Measurements from ENCODE around the gene MYL10. TPM values are rescaled to one million over a fixed set of nuclear protein-coding genes. Genes with fewer than 3 reads are reported as not detected.

MYL10 gene
- total and polyA plus RNA-seq, 2 experiments from 2014 or later, result 1.3 TPM; not detected in 1

GRCh38 chr7:101677391-101677790, 48.3 kb upstream of the MYL10 start:
- Histone ChIP-seq H3F3A (replicated peaks; ENCODE audit: low read depth) (no peaks in the 10 kb centered on the region), H3K27me3 (ENCODE audit: insufficient read depth) (no peaks in the 10 kb centered on the region), H2AFZ (peak overlapping the region; percentile 84), H3K9me2 (ENCODE audit: insufficient read depth) (no peaks in the 10 kb centered on the region), H3K4me1 (ENCODE audit: insufficient read depth) (peaks cover 11% of the 10 kb centered on the region), H3K79me2 (replicated peaks; ENCODE audit: insufficient read depth) (no peaks in the 10 kb centered on the region), H3K4me3 (0 out of 2 replicates have a peak overlapping the region, but pooled peaks have one; percentile 31), H4K20me1 (replicated peaks; ENCODE audit: insufficient read depth) (no peaks in the 10 kb centered on the region), H3K36me3 (ENCODE audit: insufficient read depth) (no peaks in the 10 kb centered on the region), H3K27ac (ENCODE audit: low read depth) (no peak overlapping the region), H3K4me2 (peak overlapping the region; percentile 59; the same call in 1 of the 2 replicates)
- peaks cover 10% of the 10 kb centered on the region for H3K27me3 Mint-ChIP-seq (ENCODE audit: insufficient read depth, low read depth, poor library complexity)
- peaks cover 14% of the 10 kb centered on the region for H3K4me1 Mint-ChIP-seq
- peak overlapping the region; percentile 67 for H3K27ac Mint-ChIP-seq
- ATAC-seq (peak; percentile 59), DNase-seq (ENCODE audit: low spot score) (peak; percentile 26)
- H3K36me3 Mint-ChIP-seq (ENCODE audit: low read depth), result no peaks in the 10 kb centered on the region
- H3K4me3 Mint-ChIP-seq, result 0 out of 3 replicates have a peak overlapping the region, but pooled peaks have one; percentile 38
- peaks cover 3% of the 10 kb centered on the region; the same call in 2 of the 3 replicates for H3K9me3 Mint-ChIP-seq
- TF ChIP-seq ZNF114 (CRISPR knock-in tag; IDR thresholded peaks at IDR 0.05) (no peak), CREB1 (CRISPR knock-in tag; IDR thresholded peaks at IDR 0.05; ENCODE audit: low read depth) (no peak), STAT1 (IDR thresholded peaks at IDR 0.05; ENCODE audit: unreplicated experiment) (no peak), NANOG (IDR thresholded peaks at IDR 0.05; ENCODE audit: borderline replicate concordance) (no peak), ZNF331 (CRISPR knock-in tag; IDR thresholded peaks at IDR 0.05; ENCODE audit: low read depth) (no peak), ETS1 (IDR thresholded peaks at IDR 0.05) (no peak), POLR2AphosphoS5 (IDR thresholded peaks at IDR 0.05; ENCODE audit: low read depth) (no peak), ZNF462 (CRISPR knock-in tag; IDR thresholded peaks at IDR 0.05) (no peak), REST (IDR thresholded peaks at IDR 0.05; ENCODE audit: unreplicated experiment) (no peak)
- TF ChIP-seq, protein P1, sequence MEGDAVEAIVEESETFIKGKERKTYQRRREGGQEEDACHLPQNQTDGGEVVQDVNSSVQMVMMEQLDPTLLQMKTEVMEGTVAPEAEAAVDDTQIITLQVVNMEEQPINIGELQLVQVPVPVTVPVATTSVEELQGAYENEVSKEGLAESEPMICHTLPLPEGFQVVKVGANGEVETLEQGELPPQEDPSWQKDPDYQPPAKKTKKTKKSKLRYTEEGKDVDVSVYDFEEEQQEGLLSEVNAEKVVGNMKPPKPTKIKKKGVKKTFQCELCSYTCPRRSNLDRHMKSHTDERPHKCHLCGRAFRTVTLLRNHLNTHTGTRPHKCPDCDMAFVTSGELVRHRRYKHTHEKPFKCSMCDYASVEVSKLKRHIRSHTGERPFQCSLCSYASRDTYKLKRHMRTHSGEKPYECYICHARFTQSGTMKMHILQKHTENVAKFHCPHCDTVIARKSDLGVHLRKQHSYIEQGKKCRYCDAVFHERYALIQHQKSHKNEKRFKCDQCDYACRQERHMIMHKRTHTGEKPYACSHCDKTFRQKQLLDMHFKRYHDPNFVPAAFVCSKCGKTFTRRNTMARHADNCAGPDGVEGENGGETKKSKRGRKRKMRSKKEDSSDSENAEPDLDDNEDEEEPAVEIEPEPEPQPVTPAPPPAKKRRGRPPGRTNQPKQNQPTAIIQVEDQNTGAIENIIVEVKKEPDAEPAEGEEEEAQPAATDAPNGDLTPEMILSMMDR (conservative IDR thresholded peaks at IDR 0.05; ENCODE audit: low read depth in 2 of 2), result no peak

All from GM23338 (cell line).